Right ventricle myocardium inferior (tissue), 1 donor: ENCODE measurements around the gene RBM33. TPM values are rescaled to one million over a fixed set of nuclear protein-coding genes. Genes with fewer than 3 reads are reported as not detected.

ENCODE experiments used
- ATAC-seq: fragments of 200-7000 bp; cut with Tn5 transposase; one replicate; pipeline ENCODE4 v1.9.1; 2020; ENCODE audit warnings: mild to moderate bottlenecking, moderate library complexity
- DNase-seq: peaks from one replicate; pipeline ENCODE4 v3.0.0; 2021; ENCODE audit errors: missing footprints
- intact Hi-C: fragments of 100-400 bp; cut with DNase I; formaldehyde crosslinking; loops from one replicate; pipeline ENCODE4 v1.11.0; 2022
- total RNA-seq: library from RNA; stranded (reverse); fragmentation: NEBNext Ultra II Directional; extraction: Animal tissue kit (Norgen Biotek cat#: 25700); gene quantifications from one replicate; pipeline ENCODE4 v1.2.1, GENCODE V29; 2021
- donor health status: DM: no; HTN: yes; CAD: no; lungs with severe emphysema.

RBM33 gene
- total RNA-seq, 1 donor from 2014 or later: 36.1 TPM

- intact Hi-C loops: no loop called here
- ATAC-seq: no peak
- DNase-seq: no peak
Measured at GRCh38 chr7:155709453-155709852, 65.0 kb downstream of the RBM33 start.

- intact Hi-C loops: no loop called here
- DNase-seq (no peak), ATAC-seq (no peak)
Measured at GRCh38 chr7:155710031-155710430, 65.6 kb downstream of the RBM33 start.

- ATAC-seq (no peak), DNase-seq (no peak)
- intact Hi-C loops: no loop called here
Measured at GRCh38 chr7:155710530-155710929, 66.1 kb downstream of the RBM33 start.

- intact Hi-C loops: no loop called here
- ATAC-seq (no peak), DNase-seq (no peak)
Measured at GRCh38 chr7:155711081-155711480, 66.6 kb downstream of the RBM33 start.

GRCh38 chr7:155713384-155713783 is 68.9 kb downstream of the RBM33 start:
- DNase-seq (peak; percentile 83), ATAC-seq (peak; percentile 45)
- intact Hi-C loops: no loop called here

GRCh38 chr7:155714702-155715101 is 70.2 kb downstream of the RBM33 start:
- ATAC-seq (peak; percentile 28), DNase-seq (no peak)
- intact Hi-C loops: no loop called here

- ATAC-seq: no peak
- intact Hi-C loops: no loop called here
- DNase-seq: no peak
Measured at GRCh38 chr7:155715111-155715805, 70.8 kb downstream of the RBM33 start.

GRCh38 chr7:155717010-155717744 is 72.7 kb downstream of the RBM33 start:
- intact Hi-C loops: no loop called here
- DNase-seq (no peak), ATAC-seq (no peak)

GRCh38 chr7:155721056-155721455 is 76.6 kb downstream of the RBM33 start:
- DNase-seq (peak; percentile 65), ATAC-seq (peak; percentile 42)
- intact Hi-C loops: no loop called here

GRCh38 chr7:155722118-155722517 is 77.7 kb downstream of the RBM33 start:
- DNase-seq: no peak
- intact Hi-C loops: no loop called here

GRCh38 chr7:155722936-155723335 is 78.5 kb downstream of the RBM33 start:
- DNase-seq (no peak), ATAC-seq (no peak)
- intact Hi-C loops: no loop called here

More at GRCh38 chr7:155722118-155722517, 77.7 kb downstream of the RBM33 start:
- ATAC-seq: no peak

- intact Hi-C loops: no loop called here
- ATAC-seq: no peak
Measured at GRCh38 chr7:155724327-155725005, 80.0 kb downstream of the RBM33 start.

GRCh38 chr7:155725006-155725355 is 80.5 kb downstream of the RBM33 start:
- intact Hi-C loops: no loop called here
- no peak for DNase-seq
- no peak for ATAC-seq

More at GRCh38 chr7:155724327-155725005, 80.0 kb downstream of the RBM33 start:
- no peak for DNase-seq

- DNase-seq (no peak), ATAC-seq (no peak)
- intact Hi-C loops: no loop called here
Measured at GRCh38 chr7:155727616-155728015, 83.2 kb downstream of the RBM33 start.

GRCh38 chr7:155728116-155728515 is 83.7 kb downstream of the RBM33 start:
- intact Hi-C loops: no loop called here
- DNase-seq (no peak), ATAC-seq (peak; percentile 35)

- no peak for ATAC-seq
- intact Hi-C loops: loop anchor here (10.0 kb wide), 1 partner anchor 75 kb away; no protein-coding TSS in a partner anchor
- DNase-seq: no peak
Measured at GRCh38 chr7:155729847-155730246, 85.4 kb downstream of the RBM33 start.

GRCh38 chr7:155731380-155731779 is 86.9 kb downstream of the RBM33 start:
- DNase-seq (no peak), ATAC-seq (no peak)
- intact Hi-C loops: loop anchor here (10.0 kb wide), 1 partner anchor 77 kb away; no protein-coding TSS in a partner anchor

GRCh38 chr7:155731871-155732270 is 87.4 kb downstream of the RBM33 start:
- intact Hi-C loops: loop anchor here (10.0 kb wide), 1 partner anchor 77 kb away; no protein-coding TSS in a partner anchor
- DNase-seq (no peak), ATAC-seq (peak; percentile 41)

- intact Hi-C loops: loop anchor here (10.0 kb wide), 1 partner anchor 77 kb away; no protein-coding TSS in a partner anchor
- DNase-seq: no peak
- ATAC-seq: no peak
Measured at GRCh38 chr7:155732286-155732685, 87.8 kb downstream of the RBM33 start.
